GM15510 (cell line): Measurements from ENCODE around the gene LORICRIN.

Source experiments
- POLR2A ChIP-seq: IDR thresholded peaks from 3 replicates; pipeline ENCODE4 v1.6.1; 2011; ENCODE audit warnings: borderline replicate concordance; ENCODE audit not compliant: insufficient read length; ENCODE audit errors: extremely low read depth

Gene LORICRIN

GRCh38 chr1:153272186-153272585 is 12.7 kb downstream of the LORICRIN start:
- no peak for TF ChIP-seq POLR2A

GRCh38 chr1:153277852-153278251 is 18.4 kb downstream of the LORICRIN start:
- no peak for TF ChIP-seq POLR2A

DNA sequence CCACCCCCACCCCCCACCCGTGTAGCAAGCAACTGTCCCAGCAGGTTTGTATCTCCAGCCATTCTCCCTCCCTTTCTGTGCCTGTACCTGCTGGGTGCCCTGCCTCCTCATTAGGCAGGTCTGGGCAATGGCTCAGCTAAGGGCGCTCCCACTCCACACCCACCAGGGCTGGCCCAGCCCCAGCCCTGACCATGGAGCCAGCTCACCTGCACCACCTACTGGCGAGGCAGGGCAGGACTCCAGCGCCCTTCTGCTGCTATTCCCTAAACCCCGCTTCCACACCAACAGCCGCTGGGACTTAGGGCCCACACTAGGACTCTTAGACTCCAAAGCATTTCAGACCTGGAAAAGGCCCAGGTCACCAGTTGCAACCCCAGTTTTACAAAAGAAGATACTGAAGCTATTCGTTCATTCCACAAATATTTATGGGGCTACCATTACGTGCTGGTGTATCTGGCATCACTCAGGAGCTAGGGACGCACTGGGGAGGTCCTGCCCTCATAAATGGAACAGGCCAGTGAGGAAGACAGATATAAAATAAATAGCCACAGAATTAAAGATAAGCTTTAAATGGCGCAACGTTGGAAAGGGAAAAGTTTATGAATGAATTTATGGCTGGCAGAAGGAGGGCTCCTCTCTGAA is 29.3 kb downstream of the LORICRIN start:
- TF ChIP-seq POLR2A = no peak

- TF ChIP-seq POLR2A = no peak
These were observed 32.0 kb downstream of the LORICRIN start for GRCh38 chr1:153291514-153291913.

DNA sequence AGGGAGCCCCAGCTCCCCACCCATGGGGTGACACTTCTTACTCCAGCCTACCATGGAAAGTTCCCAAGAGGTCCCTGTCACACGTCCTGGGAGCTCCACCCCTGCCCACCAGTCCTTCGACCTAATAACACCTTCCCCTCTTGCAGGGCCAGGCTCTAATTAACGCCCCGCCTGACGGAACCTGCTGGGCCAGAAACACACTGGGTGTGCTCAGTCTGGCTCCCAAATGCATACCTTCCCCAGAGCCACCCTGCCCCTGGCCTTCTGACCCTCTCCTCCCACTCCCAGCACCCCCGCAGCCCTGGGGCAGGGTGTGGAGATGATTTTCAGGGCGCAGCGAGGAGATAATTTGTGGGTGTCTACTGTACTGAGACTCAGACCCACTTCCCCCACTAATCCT is 32.7 kb downstream of the LORICRIN start:
- no peak for TF ChIP-seq POLR2A

DNA sequence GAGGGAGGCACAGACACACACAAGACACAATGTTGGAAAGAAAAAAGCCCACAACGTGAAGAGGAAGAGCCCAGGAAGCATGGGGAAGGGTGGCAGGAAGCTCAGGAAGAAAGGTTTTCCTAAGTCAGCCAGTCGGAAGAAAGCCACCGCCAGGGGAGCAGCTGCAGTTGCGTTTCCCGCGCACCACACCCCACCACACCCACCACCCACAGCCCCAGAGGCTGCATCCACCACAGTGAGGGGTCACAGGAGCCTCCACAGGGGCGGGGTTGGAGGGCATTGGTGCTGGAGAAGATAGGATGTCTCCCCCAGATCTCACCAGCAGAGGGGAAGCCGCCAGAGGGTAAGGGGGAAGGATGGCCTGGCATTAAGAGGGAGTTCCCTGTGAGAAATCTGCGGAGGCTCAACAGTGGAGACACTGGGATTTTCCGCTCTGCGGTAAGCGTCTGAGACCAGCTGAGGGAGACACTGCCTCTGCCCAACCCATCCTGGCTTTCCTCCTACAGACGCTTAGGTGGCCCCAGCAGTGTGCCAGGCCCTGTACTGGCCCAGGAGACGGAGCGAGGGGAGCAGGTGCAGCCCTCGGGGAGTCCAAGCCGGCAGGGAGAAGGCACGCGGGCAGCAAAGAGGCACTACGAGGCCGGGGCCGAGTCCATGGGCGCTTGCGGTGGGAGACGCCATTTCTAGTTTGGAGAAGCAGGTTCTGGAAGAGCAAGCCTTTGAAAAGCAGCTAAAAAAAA is 33.4 kb downstream of the LORICRIN start:
- no peak for TF ChIP-seq POLR2A

DNA sequence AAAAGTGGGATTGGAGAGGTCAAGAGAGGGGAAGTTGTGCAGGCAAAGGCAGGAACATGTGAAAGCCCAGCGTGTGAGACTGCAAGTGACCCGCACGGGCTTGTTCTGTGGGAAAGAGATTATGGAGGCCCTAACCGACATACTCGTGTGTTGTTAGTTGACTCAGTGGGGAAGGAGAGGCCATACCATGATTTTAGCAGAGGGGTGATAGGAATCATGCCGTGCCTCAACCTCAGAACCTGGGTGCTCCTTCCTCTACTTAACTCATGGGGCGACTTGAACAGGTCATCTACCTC is 33.9 kb downstream of the LORICRIN start:
- TF ChIP-seq POLR2A = no peak

GRCh38 chr1:153293851-153294250 is 34.4 kb downstream of the LORICRIN start:
- TF ChIP-seq POLR2A = no peak

- TF ChIP-seq POLR2A = no peak
These were observed 42.8 kb downstream of the LORICRIN start for GRCh38 chr1:153302308-153302707.

DNA sequence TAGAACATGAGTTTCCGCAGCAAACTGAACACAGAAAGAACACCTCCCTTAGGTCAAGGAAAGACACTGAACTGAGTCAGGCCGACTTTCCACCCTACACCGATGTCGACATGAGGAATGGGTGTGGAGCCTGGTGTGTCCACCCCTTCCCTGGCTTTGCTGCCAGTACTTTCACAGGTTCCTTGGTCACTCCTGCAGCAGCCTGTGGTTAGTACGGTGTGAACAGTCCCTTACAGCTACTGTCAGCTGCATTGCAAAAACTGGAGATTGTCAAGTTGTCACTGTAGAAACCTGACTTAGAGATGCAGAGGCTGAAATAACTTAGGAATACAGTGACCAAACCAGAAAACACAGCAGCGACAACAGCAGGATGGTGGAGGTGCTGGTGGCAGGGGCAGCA is 46.2 kb downstream of the LORICRIN start:
- no peak for TF ChIP-seq POLR2A

GRCh38 chr1:153306303-153307220 is 47.1 kb downstream of the LORICRIN start:
- TF ChIP-seq POLR2A = no peak

- no peak for TF ChIP-seq POLR2A
These were observed 47.7 kb downstream of the LORICRIN start for GRCh38 chr1:153307221-153307600.

GRCh38 chr1:153308540-153308939 is 49.1 kb downstream of the LORICRIN start:
- TF ChIP-seq POLR2A = no peak

GRCh38 chr1:153309441-153309840 is 50.0 kb downstream of the LORICRIN start:
- TF ChIP-seq POLR2A = no peak

GRCh38 chr1:153310526-153310925 is 51.0 kb downstream of the LORICRIN start:
- no peak for TF ChIP-seq POLR2A
